Lower leg skin (tissue), 4 donors: ENCODE results near the gene GREB1. TPM values are rescaled to one million over a fixed set of nuclear protein-coding genes. Genes with fewer than 3 reads are reported as not detected.
A peak's percentile ranks its signal among the peaks of the same experiment; 100 is the strongest.

Source experiments
- DNase-seq, 2 donors: peaks; one replicate each; pipeline ENCODE4 v3.0.0-alpha.2; 2019; ENCODE audit warnings: low spot score in 2 of 2
- H3K4me3 ChIP-seq: fragments of 200-600 bp; sonication (generic); 2 replicates; pipeline ENCODE4 v1.5.1; 2017; ENCODE audit warnings: mild to moderate bottlenecking, low read depth; ENCODE audit not compliant: poor library complexity, severe bottlenecking
- POLR2A ChIP-seq, 2 donors: fragments of 450-650 bp; IDR thresholded peaks; one replicate each; pipeline ENCODE4 v1.6.1; 2016 to 2017; ENCODE audit warnings: antibody characterized with exemption in 2 of 2, mild to moderate bottlenecking in 1 of 2, moderate library complexity in 1 of 2
- WGBS, 2 donors: methylation state at CpG; one replicate each; pipeline ENCODE4 v1.1.5; 2018; 5-methylcytosine and 5-hydroxymethylcytosine counted together
- intact Hi-C: fragments of 100-400 bp; cut with DNase I; formaldehyde crosslinking; loops from one replicate; pipeline ENCODE4 v1.15.0; 2023; ENCODE audit warnings: low total_unique reads
- total RNA-seq, 4 donors: library from RNA; depleted of rRNA; stranded (reverse); fragments of >200 nt; gene quantifications; one replicate each; pipeline ENCODE4 v1.1.0, GENCODE V29; 2016
- TF ChIP-seq, protein P1 (sequence below), 3 donors: fragments of 450-650 bp; IDR thresholded peaks; one replicate each; pipeline ENCODE4 v1.5.1; 2016; ENCODE audit warnings: antibody characterized with exemption in 3 of 3, mild to moderate bottlenecking in 3 of 3, moderate library complexity in 2 of 3

The GREB1 gene
- total RNA-seq, 4 donors from 2014 or later, result 2.4 to 12.2 (median 4.0) TPM

DNA sequence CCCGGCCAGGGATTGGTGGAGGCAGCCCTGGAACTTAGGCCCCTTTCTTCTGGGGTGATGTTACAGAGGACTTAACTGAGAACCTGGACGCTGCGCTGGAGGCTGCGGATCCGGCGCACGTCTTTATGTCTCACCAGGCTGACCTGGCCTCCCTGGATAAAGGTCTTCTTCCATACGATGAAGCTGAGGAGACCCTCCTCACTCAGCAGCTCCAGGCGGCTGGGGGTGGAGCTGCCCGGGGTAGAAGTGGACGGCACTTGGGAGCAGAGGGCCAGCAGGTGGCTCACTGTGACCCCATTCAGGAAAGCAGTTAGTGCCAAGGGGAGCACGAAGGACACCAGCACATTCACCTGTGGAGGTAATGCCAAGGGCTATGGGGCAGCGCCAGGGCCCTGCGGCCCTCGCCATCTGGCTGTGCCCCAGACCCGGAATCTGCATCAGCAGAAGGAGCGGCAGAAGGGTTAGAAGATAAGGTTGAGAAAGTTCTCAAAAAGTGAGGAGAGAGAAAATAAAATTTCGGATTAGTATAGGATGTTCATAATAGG is 128.1 kb downstream of the GREB1 start:
- intact Hi-C loops, result no loop called here
- peak in 1 of 2 donors; percentile 72 for DNase-seq
- 88 to 89% methylated on average over 18 of the region's 18 CpGs for WGBS, 2 donors

DNA sequence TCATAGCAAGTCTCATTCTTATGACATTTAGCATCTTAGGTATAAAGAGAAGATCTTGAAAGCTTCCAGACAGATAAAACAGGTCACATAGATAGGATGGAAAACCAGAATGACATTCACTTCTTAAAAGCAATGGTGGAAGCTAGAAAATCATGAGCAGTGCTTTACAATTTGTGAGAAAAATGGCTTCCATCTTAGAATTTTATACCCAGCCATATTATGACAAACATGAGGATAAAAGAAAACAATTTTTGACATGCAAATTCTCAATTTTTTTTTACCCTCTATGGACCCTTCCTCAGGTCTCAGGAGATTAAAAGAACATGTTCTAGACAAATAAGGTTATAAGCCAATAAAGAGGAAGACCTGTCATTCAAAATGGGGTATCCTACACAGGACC is 129.0 kb downstream of the GREB1 start:
- intact Hi-C loops, result no loop called here
- DNase-seq, result no peak
- no peak overlapping the region for H3K4me3 ChIP-seq
- TF ChIP-seq, protein P1, sequence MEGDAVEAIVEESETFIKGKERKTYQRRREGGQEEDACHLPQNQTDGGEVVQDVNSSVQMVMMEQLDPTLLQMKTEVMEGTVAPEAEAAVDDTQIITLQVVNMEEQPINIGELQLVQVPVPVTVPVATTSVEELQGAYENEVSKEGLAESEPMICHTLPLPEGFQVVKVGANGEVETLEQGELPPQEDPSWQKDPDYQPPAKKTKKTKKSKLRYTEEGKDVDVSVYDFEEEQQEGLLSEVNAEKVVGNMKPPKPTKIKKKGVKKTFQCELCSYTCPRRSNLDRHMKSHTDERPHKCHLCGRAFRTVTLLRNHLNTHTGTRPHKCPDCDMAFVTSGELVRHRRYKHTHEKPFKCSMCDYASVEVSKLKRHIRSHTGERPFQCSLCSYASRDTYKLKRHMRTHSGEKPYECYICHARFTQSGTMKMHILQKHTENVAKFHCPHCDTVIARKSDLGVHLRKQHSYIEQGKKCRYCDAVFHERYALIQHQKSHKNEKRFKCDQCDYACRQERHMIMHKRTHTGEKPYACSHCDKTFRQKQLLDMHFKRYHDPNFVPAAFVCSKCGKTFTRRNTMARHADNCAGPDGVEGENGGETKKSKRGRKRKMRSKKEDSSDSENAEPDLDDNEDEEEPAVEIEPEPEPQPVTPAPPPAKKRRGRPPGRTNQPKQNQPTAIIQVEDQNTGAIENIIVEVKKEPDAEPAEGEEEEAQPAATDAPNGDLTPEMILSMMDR (IDR thresholded peaks at IDR 0.05), result no peak
- no peak for TF ChIP-seq POLR2A (IDR thresholded peaks at IDR 0.05)

More for the DNA sequence above, 128.1 kb downstream of the GREB1 start:
- TF ChIP-seq, protein P1 (IDR thresholded peaks at IDR 0.05), result no peak
- no peak for TF ChIP-seq POLR2A (IDR thresholded peaks at IDR 0.05)
- H3K4me3 ChIP-seq, result no peak overlapping the region

DNA sequence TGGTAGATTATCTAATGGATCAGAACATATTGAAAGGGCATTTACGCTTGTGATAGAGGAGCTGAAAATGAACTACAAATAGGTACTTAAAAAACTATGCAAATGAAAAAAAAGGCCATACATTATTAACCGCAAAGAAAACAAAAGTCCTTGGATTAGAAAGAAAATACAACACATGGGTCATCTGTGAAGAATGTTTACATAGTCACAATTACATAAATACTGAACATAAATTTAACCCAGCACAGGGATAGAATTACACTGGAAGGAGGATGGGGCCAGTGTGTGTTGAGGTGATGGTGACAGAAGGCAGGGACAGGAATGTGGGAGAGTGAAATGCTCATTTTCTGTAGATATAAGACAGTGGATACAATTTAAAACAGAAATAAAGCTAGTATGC is 129.6 kb downstream of the GREB1 start:
- no peak overlapping the region for H3K4me3 ChIP-seq
- intact Hi-C loops, result no loop called here
- no peak for DNase-seq
- WGBS, 2 donors, result 88 to 93% methylated on average over 2 of the region's 2 CpGs
- no peak for TF ChIP-seq POLR2A (IDR thresholded peaks at IDR 0.05)
- TF ChIP-seq, protein P1 (IDR thresholded peaks at IDR 0.05), result no peak

DNA sequence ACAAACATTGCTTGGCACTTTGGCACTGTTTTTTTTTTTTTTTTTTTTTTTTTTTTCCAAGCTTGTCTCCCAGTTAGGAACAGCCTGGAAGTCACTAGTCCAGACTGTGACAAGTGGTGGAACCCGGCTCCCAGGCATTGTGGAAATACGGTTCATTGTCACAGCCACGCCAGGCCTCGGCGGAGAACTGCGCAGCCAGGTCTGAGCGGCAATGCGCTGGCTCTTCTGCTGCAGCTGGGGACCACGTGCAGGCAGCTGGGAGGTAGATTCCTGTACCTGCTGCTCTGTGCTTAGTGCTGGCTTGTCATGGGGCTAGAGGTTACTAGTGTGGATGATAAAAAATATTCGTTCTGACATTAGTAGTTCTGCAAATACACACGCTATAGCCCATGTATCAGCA is 131.2 kb downstream of the GREB1 start:
- no peak overlapping the region for H3K4me3 ChIP-seq
- no peak for DNase-seq
- TF ChIP-seq, protein P1 (IDR thresholded peaks at IDR 0.05), result no peak
- no peak for TF ChIP-seq POLR2A (IDR thresholded peaks at IDR 0.05)
- 79 to 87% methylated on average over 11 of the region's 11 CpGs for WGBS, 2 donors
- intact Hi-C loops, result no loop called here

DNA sequence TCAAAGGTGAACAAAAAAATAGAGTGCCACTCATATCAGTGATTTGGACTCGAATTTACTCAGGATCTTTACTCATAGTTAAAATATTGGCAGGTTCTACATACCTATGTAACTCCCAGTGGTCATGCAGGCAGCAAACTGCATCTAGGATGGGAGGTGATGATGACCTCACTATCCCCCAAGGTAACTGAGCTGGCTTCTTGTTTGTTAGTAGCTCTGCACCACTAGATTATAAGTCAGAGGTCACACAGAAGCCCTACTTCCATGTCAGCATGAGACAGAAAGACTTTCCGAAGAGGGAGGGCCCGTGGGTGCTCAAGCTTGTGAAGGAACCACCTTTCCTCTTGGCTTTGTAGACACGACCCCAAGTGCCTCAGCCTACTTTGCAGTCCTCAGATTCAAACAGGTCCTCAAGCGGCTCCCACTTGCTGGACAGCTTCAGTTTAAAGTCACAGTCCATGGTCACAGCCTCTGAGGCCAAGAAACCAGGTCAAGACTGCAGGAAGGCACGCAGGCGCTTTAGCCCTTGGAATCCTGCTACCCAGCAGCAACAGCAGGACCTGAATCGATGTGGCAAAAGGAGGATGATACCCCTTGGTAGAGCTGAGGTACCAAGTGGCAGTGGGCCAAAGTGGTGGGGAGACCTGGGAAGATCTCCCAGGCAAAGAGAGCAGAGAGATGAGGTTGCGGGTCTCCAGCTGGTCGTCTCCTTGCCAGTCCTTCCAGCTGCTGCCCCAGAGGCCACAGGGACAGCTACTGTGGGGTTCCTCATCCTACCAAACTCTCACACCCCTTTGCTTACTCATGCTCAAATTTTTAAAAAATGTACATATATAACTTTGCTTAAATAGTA is 131.9 kb downstream of the GREB1 start:
- no peak overlapping the region for H3K4me3 ChIP-seq
- intact Hi-C loops, result no loop called here
- 72 to 75% methylated on average over 10 of the region's 10 CpGs for WGBS, 2 donors
- peak in 1 of 2 donors; percentile 78 for DNase-seq
- no peak for TF ChIP-seq POLR2A (IDR thresholded peaks at IDR 0.05)
- TF ChIP-seq, protein P1 (IDR thresholded peaks at IDR 0.05), result no peak
